Common myeloid progenitor, CD34-positive (primary cell): ENCODE results near the gene SLC39A13.

Source experiments
- CTCF ChIA-PET: fragments of 350-600 bp; sonication (Branson Sonifier 250); formaldehyde crosslinking; loops from one replicate; lab custom pipeline; 2021; ENCODE audit warnings: antibody characterized with exemption; lab: Charles Lee
- POLR2A ChIA-PET: fragments of 350-600 bp; sonication (Branson Sonifier 250); formaldehyde crosslinking; loops from one replicate; lab custom pipeline; 2021; ENCODE audit warnings: antibody characterized with exemption; lab: Charles Lee
- DNase-seq, 3 donors: peaks; one replicate each; pipeline versions ENCODE4 v3.0.0 to v3.0.0-alpha.2; 2013
- H3K27ac ChIP-seq, 2 experiments: 1 replicate in 1 of 2; 2 replicates in 1 of 2; pipeline ENCODE4 v1.7.0; 2013; ENCODE audit warnings: inconsistent platforms in 2 of 2, low read length in 2 of 2, mild to moderate bottlenecking in 2 of 2, low read depth in 1 of 2, moderate library complexity in 1 of 2; ENCODE audit not compliant: severe bottlenecking in 2 of 2, insufficient read depth in 1 of 2, poor library complexity in 1 of 2
- H3K27me3 ChIP-seq, 5 experiments: replicated peaks in 2 of 5; 1 replicate in 3 of 5; 2 replicates in 2 of 5; pipeline versions ENCODE4 v1.6.1 to v1.7.0; 2013; ENCODE audit warnings: low read length in 4 of 5, mild to moderate bottlenecking in 2 of 5, moderate library complexity in 2 of 5, inconsistent platforms in 1 of 5; ENCODE audit not compliant: insufficient read depth in 5 of 5, control insufficient read depth in 4 of 5
- H3K36me3 ChIP-seq, 4 experiments: 1 replicate in 2 of 4; 2 replicates in 2 of 4; pipeline versions ENCODE4 v1.6.1 to v1.7.0; 2013; ENCODE audit warnings: low read length in 3 of 4, control low read depth in 1 of 4, mild to moderate bottlenecking in 1 of 4; ENCODE audit not compliant: control insufficient read depth in 4 of 4, insufficient read depth in 4 of 4
- H3K4me1 ChIP-seq, 4 experiments: 1 replicate in 3 of 4; 2 replicates in 1 of 4; pipeline versions ENCODE4 v1.6.1 to v1.7.1; 2013; ENCODE audit warnings: low read length in 3 of 4, mild to moderate bottlenecking in 3 of 4, control low read depth in 1 of 4, inconsistent platforms in 1 of 4, moderate library complexity in 1 of 4; ENCODE audit not compliant: control insufficient read depth in 4 of 4, insufficient read depth in 4 of 4; ENCODE audit errors: control extremely low read depth in 1 of 4
- H3K4me3 ChIP-seq, 7 experiments: 1 replicate in 4 of 7; 2 replicates in 3 of 7; pipeline versions ENCODE4 v1.5.1 to v1.7.0; 2013; ENCODE audit warnings: mild to moderate bottlenecking in 7 of 7, low read length in 6 of 7, moderate library complexity in 6 of 7, inconsistent platforms in 2 of 7, low read depth in 2 of 7, control low read depth in 1 of 7; ENCODE audit not compliant: insufficient read depth in 4 of 7, control insufficient read depth in 1 of 7; ENCODE audit errors: extremely low read depth in 1 of 7
- H3K9me3 ChIP-seq, 5 experiments: 1 replicate in 4 of 5; 2 replicates in 1 of 5; pipeline versions ENCODE4 v1.6.1 to v1.7.1; 2013; ENCODE audit warnings: low read length in 4 of 5, mild to moderate bottlenecking in 2 of 5, inconsistent platforms in 1 of 5, low read depth in 1 of 5, moderate library complexity in 1 of 5; ENCODE audit not compliant: control insufficient read depth in 4 of 5, insufficient read depth in 2 of 5; ENCODE audit errors: control extremely low read depth in 1 of 5
- WGBS: methylation state at CpG from one replicate; pipeline ENCODE4 v1.1.5; 2013; ENCODE audit not compliant: insufficient coverage; 5-methylcytosine and 5-hydroxymethylcytosine counted together

The SLC39A13 gene

DNA sequence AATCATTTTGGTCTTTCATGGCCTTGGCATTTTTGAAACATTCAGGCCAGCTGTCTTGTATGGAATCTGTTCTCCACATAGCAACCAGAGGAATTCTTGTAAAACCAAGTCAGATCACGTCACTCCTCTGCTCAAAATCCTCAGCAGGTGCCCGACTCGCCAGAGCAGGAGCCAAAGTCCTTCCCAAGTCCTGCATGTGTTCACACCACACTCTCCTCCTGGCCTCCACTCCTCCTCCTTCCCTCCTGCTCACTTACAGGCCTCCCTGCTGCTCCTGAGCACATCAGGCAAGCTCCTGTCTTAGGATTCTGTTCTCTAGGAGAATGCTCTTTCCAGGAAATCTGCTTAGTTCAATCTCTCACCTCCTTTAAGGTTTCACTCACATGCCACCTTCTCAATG lies 24.8 kb downstream of the SLC39A13 start:
- H3K27ac ChIP-seq, result no peak overlapping the region
- no peak overlapping the region for H3K4me3 ChIP-seq
- POLR2A ChIA-PET, result no interaction called here
- H3K27me3 ChIP-seq, result no peaks in the 10 kb centered on the region
- no peak for DNase-seq
- H3K9me3 ChIP-seq, result no peaks in the 10 kb centered on the region
- CTCF ChIA-PET, result interaction anchor here (0.7 kb wide), 1 partner anchor 15 kb away, joined by 3 read pairs; no protein-coding TSS in a partner anchor
- WGBS, result 98% methylated on average over 3 of the region's 3 CpGs
- no peaks in the 10 kb centered on the region for H3K36me3 ChIP-seq
- no peaks in the 10 kb centered on the region for H3K4me1 ChIP-seq

DNA sequence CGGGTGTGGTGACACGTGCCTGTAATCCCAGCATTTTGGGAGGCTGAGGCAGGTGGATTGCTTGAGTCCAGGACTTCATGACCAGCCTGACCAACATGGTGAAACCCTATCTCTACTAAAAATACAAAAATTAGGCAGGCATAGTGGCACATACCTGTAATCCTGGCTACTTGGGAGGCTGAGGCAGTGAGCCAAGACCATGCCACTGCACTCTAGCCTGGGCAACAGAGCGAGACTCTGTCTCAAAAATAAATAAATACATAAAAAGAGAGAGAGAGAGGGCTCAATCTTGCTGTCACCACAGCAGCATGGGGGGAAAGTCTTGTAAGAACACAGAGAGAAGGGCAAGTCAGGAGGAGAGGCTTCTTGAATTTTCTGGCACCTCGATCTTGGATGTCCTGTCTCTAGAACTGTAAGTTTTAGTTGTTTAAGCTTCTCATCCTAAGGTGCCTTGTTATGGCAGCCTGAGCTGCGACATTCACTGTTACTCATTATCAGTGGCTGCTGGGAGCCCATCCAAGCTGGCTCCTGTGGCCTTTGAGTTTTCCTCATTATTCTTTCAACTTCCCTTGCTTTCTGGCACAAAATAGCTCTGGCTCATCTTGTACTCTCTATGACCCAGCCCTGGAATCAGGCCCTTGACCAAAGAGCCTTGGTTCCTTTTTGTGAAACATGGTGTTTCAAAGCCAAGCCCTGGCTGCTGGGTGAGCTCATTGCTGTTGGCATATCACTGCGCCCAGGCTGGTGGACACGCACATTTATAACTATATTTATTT lies 25.8 kb downstream of the SLC39A13 start:
- CTCF ChIA-PET, result no interaction called here
- 100% methylated on average over 4 of the region's 7 CpGs for WGBS

DNA sequence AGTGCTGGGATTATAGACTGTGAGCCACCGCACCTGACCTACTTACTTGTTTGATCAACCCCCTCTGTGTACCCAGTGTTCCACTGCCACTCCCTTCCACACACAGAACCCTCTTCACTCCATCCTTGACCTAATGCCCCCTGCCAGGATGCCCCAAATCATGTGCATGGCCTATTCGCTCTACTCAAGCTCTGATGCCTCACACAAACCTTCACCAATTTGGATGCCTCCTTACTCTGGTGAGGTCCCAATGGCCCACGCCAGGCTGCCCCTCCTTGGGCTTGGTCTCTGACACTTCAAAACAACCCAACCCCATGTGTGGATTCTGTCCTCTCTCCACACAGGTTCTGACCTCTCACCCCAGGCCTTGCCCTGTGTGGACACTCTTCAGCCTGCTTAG lies 27.3 kb downstream of the SLC39A13 start:
- Histone ChIP-seq H3K9me3 (no peaks in the 10 kb centered on the region), H3K27me3 (no peaks in the 10 kb centered on the region), H3K4me1 (no peaks in the 10 kb centered on the region), H3K4me3 (no peak overlapping the region), H3K27ac (no peak overlapping the region), H3K36me3 (no peaks in the 10 kb centered on the region)
- ChIA-PET POLR2A (interaction anchor here (0.7 kb wide), 1 partner anchor 220 kb away, joined by 3 read pairs; no protein-coding TSS in a partner anchor), CTCF (no interaction called here)
- no peak for DNase-seq
- 90% methylated on average over 2 of the region's 3 CpGs for WGBS

More for the DNA sequence above, 25.8 kb downstream of the SLC39A13 start:
- Histone ChIP-seq H3K4me1 (no peaks in the 10 kb centered on the region), H3K27me3 (no peaks in the 10 kb centered on the region), H3K27ac (no peak overlapping the region), H3K4me3 (no peak overlapping the region), H3K9me3 (no peaks in the 10 kb centered on the region), H3K36me3 (no peaks in the 10 kb centered on the region)
- POLR2A ChIA-PET, result no interaction called here
- DNase-seq, result no peak

DNA sequence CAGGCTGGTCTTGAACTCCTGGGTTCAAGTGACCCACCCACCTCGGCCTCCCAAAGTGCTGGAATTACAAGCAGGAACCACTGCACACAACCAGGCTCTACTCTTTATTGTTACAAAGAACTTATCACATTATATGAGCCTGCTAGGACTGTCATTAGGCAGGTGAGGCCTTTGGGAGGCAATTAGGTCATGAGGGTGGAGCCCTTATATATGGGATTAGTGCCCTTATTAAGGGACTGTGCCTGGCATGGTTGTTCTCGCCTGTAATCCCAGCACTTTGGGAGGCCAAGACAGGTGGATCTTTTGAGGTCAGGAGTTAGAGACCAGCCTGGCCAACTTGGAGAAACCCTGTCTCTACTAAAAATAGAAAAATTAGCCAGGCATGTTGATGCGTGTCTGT lies 28.3 kb downstream of the SLC39A13 start:
- no peaks in the 10 kb centered on the region for H3K27me3 ChIP-seq
- H3K27ac ChIP-seq, result no peak overlapping the region
- no peak overlapping the region for H3K4me3 ChIP-seq
- no peaks in the 10 kb centered on the region for H3K9me3 ChIP-seq
- H3K36me3 ChIP-seq, result no peaks in the 10 kb centered on the region
- DNase-seq, result no peak
- CTCF ChIA-PET, result interaction anchor here (0.6 to 1.2 kb wide), 2 partner anchors 16 to 174 kb away, joined by 3 read pairs; no protein-coding TSS in a partner anchor
- POLR2A ChIA-PET, result no interaction called here
- no peaks in the 10 kb centered on the region for H3K4me1 ChIP-seq
- WGBS, result 100% methylated on average over 2 of the region's 3 CpGs

DNA sequence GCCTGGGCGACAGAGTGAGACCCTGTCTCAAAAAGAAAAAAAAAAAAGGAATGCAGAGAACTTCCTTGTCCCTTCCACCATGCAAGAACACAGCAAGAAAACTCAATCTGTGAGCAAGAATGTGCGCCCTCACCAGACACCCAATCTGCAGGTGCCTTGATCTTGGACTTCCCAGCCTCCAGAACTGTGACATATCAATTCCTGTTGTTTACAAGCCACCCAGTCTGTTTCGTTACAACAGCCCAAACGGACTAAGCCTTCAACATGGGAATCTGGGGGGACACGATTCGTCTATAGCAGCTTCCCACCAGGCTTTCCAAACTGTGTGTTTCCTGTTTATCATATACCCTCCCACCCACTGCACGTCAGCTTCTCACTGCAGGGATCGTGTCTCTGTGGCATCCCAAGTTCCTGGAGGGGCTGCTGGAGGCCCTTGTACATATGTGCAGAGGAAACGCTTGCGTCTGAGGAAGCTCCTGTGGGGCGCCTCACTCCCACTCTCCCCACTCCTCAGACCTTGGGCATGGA lies 28.9 kb downstream of the SLC39A13 start:
- no peak overlapping the region for H3K4me3 ChIP-seq
- H3K27ac ChIP-seq, result no peak overlapping the region
- H3K9me3 ChIP-seq, result no peaks in the 10 kb centered on the region
- DNase-seq, result no peak
- no peaks in the 10 kb centered on the region for H3K27me3 ChIP-seq
- no peaks in the 10 kb centered on the region for H3K4me1 ChIP-seq
- POLR2A ChIA-PET, result no interaction called here
- WGBS, result 94% methylated on average over 10 of the region's 11 CpGs
- H3K36me3 ChIP-seq, result no peaks in the 10 kb centered on the region
- CTCF ChIA-PET, result interaction anchor here (0.6 to 1.2 kb wide), 2 partner anchors 16 to 174 kb away, joined by 3 read pairs; no protein-coding TSS in a partner anchor

DNA sequence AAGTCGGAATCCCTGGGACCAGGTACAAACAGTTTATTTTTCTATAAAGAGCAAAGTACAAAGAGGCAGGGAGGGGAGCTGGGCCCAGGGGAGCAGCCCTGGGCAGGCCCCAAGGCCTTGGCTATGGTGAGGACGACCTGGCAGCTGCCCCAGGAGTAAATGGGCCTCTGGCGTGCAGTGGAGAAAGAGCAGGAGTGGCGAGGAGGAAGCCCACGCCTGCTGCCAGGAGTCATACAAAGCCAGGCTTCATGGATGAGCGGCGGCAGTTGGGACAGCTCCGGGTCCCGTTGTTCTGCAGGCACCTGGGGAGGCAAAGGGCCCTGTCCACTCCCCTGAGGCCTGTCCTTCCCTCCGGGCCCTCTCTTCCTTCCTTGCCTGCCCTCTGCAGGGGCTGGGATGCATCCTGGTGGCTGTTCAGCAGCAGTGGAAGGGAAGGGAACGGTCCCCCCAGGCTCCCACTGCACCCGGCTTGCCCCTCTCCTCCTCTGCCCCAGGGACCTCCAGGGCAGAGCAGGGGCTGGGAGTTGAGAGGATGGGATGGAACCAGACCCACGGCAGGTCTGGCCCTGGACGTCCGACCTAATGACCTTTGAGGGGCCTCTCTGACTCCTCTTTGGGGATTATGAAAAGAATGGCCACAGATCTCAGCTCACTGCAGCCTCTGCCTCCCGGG lies 29.5 kb downstream of the SLC39A13 start:
- Histone ChIP-seq H3K4me1 (no peaks in the 10 kb centered on the region), H3K27me3 (no peaks in the 10 kb centered on the region), H3K27ac (no peak overlapping the region), H3K4me3 (no peak overlapping the region), H3K36me3 (no peaks in the 10 kb centered on the region), H3K9me3 (no peaks in the 10 kb centered on the region)
- no peak for DNase-seq
- CTCF ChIA-PET, result interaction anchor here (1.2 kb wide), 1 partner anchor 15 kb away, joined by 3 read pairs; no protein-coding TSS in a partner anchor
- POLR2A ChIA-PET, result no interaction called here
- WGBS, result 95% methylated on average over 13 of the region's 16 CpGs

DNA sequence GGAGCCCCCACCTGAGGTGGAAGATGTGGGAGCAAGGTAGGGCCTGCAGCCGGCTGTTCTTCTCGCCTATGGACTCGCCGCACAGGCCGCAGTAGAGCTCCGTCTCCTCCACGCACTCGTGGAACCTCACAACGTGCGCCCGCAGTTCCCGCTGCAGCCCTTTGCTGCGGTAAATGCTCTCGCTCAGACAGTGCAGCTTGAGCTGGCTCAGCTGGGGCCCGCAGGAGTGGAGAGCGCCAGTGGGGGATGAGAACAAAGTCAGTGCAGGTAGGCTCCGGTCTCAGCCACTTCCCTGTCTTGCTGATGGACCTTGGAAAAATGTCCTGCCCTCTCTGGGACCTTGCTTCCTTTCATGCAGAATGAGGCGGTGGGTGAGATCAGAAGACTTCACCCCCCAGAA lies 30.3 kb downstream of the SLC39A13 start:
- POLR2A ChIA-PET, result no interaction called here
- CTCF ChIA-PET, result no interaction called here
- no peak for DNase-seq
- Histone ChIP-seq H3K4me3 (no peak overlapping the region), H3K27ac (no peak overlapping the region), H3K4me1 (no peaks in the 10 kb centered on the region), H3K9me3 (no peaks in the 10 kb centered on the region), H3K36me3 (no peaks in the 10 kb centered on the region), H3K27me3 (no peaks in the 10 kb centered on the region)
- WGBS, result 96% methylated on average over 15 of the region's 18 CpGs
